GM12878 (cell line): Measurements from ENCODE around the gene PRR13. TPM values are rescaled to one million over a fixed set of nuclear protein-coding genes. Genes with fewer than 3 reads are reported as not detected.

Experiments used
- ATF7 ChIP-seq: fragments of 450-650 bp; IDR thresholded peaks from 2 replicates; pipeline ENCODE4 v1.6.1; 2016; ENCODE audit warnings: low read depth, mild to moderate bottlenecking
- CEBPB ChIP-seq, 2 experiments: fragments of 150-350 bp in 1 of 2; IDR thresholded peaks; 2 replicates each; pipeline ENCODE4 v1.6.1; 2012 to 2014; ENCODE audit warnings: low read depth in 2 of 2, low read length in 2 of 2, borderline replicate concordance in 1 of 2, inconsistent platforms in 1 of 2
- CREM ChIP-seq: IDR thresholded peaks from 2 replicates; pipeline ENCODE4 v1.6.1; 2014; ENCODE audit warnings: antibody characterized with exemption, low read depth
- FOS ChIP-seq: IDR thresholded peaks from 3 replicates; pipeline ENCODE4 v1.6.1; 2011; ENCODE audit warnings: borderline replicate concordance; ENCODE audit not compliant: insufficient read length; ENCODE audit errors: extremely low read depth
- IKZF2 ChIP-seq, 2 experiments: fragments of 450-650 bp; IDR thresholded peaks; 2 replicates each; pipeline ENCODE4 v1.6.1; 2017; ENCODE audit warnings: mild to moderate bottlenecking in 2 of 2, moderate library complexity in 2 of 2
- MEF2A ChIP-seq: IDR thresholded peaks from 2 replicates; pipeline ENCODE4 v1.6.1; 2011; ENCODE audit warnings: low read depth, mild to moderate bottlenecking, low read length, moderate library complexity; ENCODE audit not compliant: insufficient read depth
- MYC ChIP-seq: IDR thresholded peaks from 2 replicates; pipeline ENCODE4 v1.6.1; 2011; ENCODE audit warnings: mild to moderate bottlenecking, low read length, moderate library complexity, inconsistent platforms; ENCODE audit not compliant: insufficient read depth, insufficient replicate concordance, insufficient read length, severe bottlenecking
- NFYB ChIP-seq: IDR thresholded peaks from 2 replicates; pipeline ENCODE4 v1.6.1; 2011; ENCODE audit warnings: low read depth, mild to moderate bottlenecking, low read length, improper control_type of control experiment, moderate library complexity; ENCODE audit not compliant: insufficient read depth
- NR2C2 ChIP-seq: IDR thresholded peaks from 2 replicates; pipeline ENCODE4 v1.6.1; 2011; ENCODE audit warnings: borderline replicate concordance, low read depth; ENCODE audit not compliant: control insufficient read depth, insufficient read length
- NR2F1 ChIP-seq: fragments of 450-650 bp; conservative IDR thresholded peaks from 2 replicates; pipeline ENCODE4 v1.6.1; 2017; ENCODE audit warnings: mild to moderate bottlenecking
- SP1 ChIP-seq: IDR thresholded peaks from one replicate; pipeline ENCODE4 v1.6.1; 2011; ENCODE audit warnings: low read depth, low read length
- SREBF1 ChIP-seq: IDR thresholded peaks from 2 replicates; pipeline ENCODE4 v1.6.1; 2012; ENCODE audit warnings: mild to moderate bottlenecking, low read length
- SREBF2 ChIP-seq: IDR thresholded peaks from 2 replicates; pipeline ENCODE4 v1.6.1; 2012; ENCODE audit warnings: mild to moderate bottlenecking, low read length
- STAT3 ChIP-seq: IDR thresholded peaks from 2 replicates; pipeline ENCODE4 v1.6.1; 2011; ENCODE audit warnings: low read depth, low read length, improper control_type of control experiment
- SUZ12 ChIP-seq: fragments of 200-600 bp; sonication (generic); IDR thresholded peaks from one replicate; pipeline ENCODE4 v1.6.1; 2018; ENCODE audit warnings: antibody characterized with exemption, mild to moderate bottlenecking; ENCODE audit not compliant: unreplicated experiment
- TAF1 ChIP-seq: IDR thresholded peaks from 2 replicates; pipeline ENCODE4 v1.6.1; 2011; ENCODE audit warnings: mild to moderate bottlenecking, low read depth, low read length, borderline replicate concordance
- TCF12 ChIP-seq: IDR thresholded peaks from 2 replicates; pipeline ENCODE4 v1.6.1; 2011; ENCODE audit warnings: low read depth, mild to moderate bottlenecking, low read length
- ZZZ3 ChIP-seq: IDR thresholded peaks from 2 replicates; pipeline ENCODE4 v1.6.1; 2011; ENCODE audit warnings: low read depth; ENCODE audit not compliant: control insufficient read depth, insufficient read length
- polyA plus RNA-seq, 11 experiments: library from polyadenylated mRNA; depleted of rRNA in 4 of 11; unstranded in 6 of 11; stranded (reverse) in 5 of 11; fragments of >200 nt; fragmentation: Nextera tagmentation in 4 of 11; fragmentation: Illumina TruSeq in 1 of 11; extraction: Ambion mirVana in 4 of 11; extraction: Trizol in 1 of 11; gene quantifications; 1 replicate in 1 of 11; 2 replicates in 10 of 11; pipeline versions ENCODE4 v1.2.1 to v1.2.3, GENCODE V29; 2011 to 2016; ENCODE audit warnings: inconsistent platforms in 2 of 11, missing spikeins in 2 of 11, low read depth in 1 of 11
- total RNA-seq, 4 experiments: library from RNA; depleted of rRNA in 3 of 4; stranded (reverse); fragments of >200 nt in 3 of 4; fragmentation: Illumina TruSeq in 1 of 4; extraction: Trizol in 1 of 4; gene quantifications; 2 replicates each; pipeline versions ENCODE4 v1.2.1 to v1.2.3, GENCODE V29; 2013 to 2021
- TF ChIP-seq, protein P1 (sequence below): fragments of 150-350 bp; IDR thresholded peaks from 2 replicates; pipeline ENCODE4 v1.6.1; 2016; ENCODE audit warnings: low read depth, low read length
- TF ChIP-seq, protein P2 (sequence below): fragments of 450-650 bp; IDR thresholded peaks from 2 replicates; pipeline ENCODE4 v1.6.1; 2016; ENCODE audit warnings: mild to moderate bottlenecking
- TF ChIP-seq, protein P3 (sequence below): fragments of 450-650 bp; IDR thresholded peaks from 2 replicates; pipeline ENCODE4 v1.6.1; 2017; ENCODE audit warnings: borderline replicate concordance
- TF ChIP-seq, protein P4 (sequence below): IDR thresholded peaks from 2 replicates; pipeline ENCODE4 v1.6.1; 2011; ENCODE audit warnings: mild to moderate bottlenecking, low read depth, low read length, moderate library complexity; ENCODE audit not compliant: insufficient replicate concordance
- TF ChIP-seq, protein P5 (sequence below): fragments of 450-650 bp; IDR thresholded peaks from 2 replicates; pipeline ENCODE4 v1.6.1; 2014; ENCODE audit warnings: mild to moderate bottlenecking

The PRR13 gene
- total and polyA plus RNA-seq, 10 of the 15 experiments (the other 5 are each of a cell fraction or from before 2014, with no cell fraction given) = 94.2 to 462 (median 276) TPM

DNA sequence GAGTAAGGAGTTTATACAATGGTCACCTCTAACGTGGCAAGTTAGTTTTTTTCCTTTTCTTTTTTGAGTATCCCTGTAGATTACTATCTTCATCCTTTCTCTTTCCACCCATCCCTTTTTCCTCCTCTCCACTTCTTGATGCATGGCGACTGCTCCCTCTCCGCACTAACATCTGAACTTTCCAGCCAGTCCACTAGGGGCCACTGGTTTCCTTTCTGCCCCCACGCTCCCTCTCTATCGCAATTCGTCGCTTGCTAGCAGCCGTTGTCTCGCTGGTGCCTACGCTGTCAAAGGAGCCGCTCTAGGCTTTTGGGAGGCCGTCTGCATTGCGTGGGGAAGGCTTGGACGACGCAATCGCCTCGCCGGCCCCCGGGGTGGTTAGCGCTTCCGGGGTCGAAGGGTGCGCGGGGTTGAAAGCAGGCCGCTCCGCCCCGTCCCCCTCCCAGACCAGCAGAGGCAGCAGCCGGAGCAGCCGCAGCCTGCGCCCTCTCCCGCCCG is 10.2 kb downstream of the PRR13 start, which contains the start of gene PCBP2 (continued):
- TF ChIP-seq STAT3 = no peak
- TF ChIP-seq ZZZ3 = no peak
- TF ChIP-seq, protein P1, sequence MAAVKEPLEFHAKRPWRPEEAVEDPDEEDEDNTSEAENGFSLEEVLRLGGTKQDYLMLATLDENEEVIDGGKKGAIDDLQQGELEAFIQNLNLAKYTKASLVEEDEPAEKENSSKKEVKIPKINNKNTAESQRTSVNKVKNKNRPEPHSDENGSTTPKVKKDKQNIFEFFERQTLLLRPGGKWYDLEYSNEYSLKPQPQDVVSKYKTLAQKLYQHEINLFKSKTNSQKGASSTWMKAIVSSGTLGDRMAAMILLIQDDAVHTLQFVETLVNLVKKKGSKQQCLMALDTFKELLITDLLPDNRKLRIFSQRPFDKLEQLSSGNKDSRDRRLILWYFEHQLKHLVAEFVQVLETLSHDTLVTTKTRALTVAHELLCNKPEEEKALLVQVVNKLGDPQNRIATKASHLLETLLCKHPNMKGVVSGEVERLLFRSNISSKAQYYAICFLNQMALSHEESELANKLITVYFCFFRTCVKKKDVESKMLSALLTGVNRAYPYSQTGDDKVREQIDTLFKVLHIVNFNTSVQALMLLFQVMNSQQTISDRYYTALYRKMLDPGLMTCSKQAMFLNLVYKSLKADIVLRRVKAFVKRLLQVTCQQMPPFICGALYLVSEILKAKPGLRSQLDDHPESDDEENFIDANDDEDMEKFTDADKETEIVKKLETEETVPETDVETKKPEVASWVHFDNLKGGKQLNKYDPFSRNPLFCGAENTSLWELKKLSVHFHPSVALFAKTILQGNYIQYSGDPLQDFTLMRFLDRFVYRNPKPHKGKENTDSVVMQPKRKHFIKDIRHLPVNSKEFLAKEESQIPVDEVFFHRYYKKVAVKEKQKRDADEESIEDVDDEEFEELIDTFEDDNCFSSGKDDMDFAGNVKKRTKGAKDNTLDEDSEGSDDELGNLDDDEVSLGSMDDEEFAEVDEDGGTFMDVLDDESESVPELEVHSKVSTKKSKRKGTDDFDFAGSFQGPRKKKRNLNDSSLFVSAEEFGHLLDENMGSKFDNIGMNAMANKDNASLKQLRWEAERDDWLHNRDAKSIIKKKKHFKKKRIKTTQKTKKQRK = no peak
- 0 out of 4 replicates have a peak, but pooled peaks of 1 of the 2 experiments have one; percentile 43 for TF ChIP-seq CEBPB (IDR thresholded peaks at IDR 0.05; ENCODE audit: borderline replicate concordance in 1 of 2, low read depth in 2 of 2, low read length in 2 of 2)
- TF ChIP-seq, protein P2, sequence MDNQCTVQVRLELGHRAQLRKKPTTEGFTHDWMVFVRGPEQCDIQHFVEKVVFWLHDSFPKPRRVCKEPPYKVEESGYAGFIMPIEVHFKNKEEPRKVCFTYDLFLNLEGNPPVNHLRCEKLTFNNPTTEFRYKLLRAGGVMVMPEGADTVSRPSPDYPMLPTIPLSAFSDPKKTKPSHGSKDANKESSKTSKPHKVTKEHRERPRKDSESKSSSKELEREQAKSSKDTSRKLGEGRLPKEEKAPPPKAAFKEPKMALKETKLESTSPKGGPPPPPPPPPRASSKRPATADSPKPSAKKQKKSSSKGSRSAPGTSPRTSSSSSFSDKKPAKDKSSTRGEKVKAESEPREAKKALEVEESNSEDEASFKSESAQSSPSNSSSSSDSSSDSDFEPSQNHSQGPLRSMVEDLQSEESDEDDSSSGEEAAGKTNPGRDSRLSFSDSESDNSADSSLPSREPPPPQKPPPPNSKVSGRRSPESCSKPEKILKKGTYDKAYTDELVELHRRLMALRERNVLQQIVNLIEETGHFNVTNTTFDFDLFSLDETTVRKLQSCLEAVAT = peak; percentile 78
- TF ChIP-seq, protein P3, sequence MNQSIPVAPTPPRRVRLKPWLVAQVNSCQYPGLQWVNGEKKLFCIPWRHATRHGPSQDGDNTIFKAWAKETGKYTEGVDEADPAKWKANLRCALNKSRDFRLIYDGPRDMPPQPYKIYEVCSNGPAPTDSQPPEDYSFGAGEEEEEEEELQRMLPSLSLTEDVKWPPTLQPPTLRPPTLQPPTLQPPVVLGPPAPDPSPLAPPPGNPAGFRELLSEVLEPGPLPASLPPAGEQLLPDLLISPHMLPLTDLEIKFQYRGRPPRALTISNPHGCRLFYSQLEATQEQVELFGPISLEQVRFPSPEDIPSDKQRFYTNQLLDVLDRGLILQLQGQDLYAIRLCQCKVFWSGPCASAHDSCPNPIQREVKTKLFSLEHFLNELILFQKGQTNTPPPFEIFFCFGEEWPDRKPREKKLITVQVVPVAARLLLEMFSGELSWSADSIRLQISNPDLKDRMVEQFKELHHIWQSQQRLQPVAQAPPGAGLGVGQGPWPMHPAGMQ = no peak
- peak; percentile 85 for TF ChIP-seq SREBF1
- TF ChIP-seq TAF1 = peak; percentile 88
- TF ChIP-seq NFYB = no peak
- TF ChIP-seq NR2C2 = peak; percentile 80
- peak; percentile 41; the same call in 1 of the 2 replicates for TF ChIP-seq TCF12
- TF ChIP-seq ATF7 = peak; percentile 92
- no peak for TF ChIP-seq FOS
- TF ChIP-seq IKZF2 (IDR thresholded peaks at IDR 0.05) = peak; percentile 21 to 49; a peak in 3 of 4 replicates
- TF ChIP-seq, protein P4, sequence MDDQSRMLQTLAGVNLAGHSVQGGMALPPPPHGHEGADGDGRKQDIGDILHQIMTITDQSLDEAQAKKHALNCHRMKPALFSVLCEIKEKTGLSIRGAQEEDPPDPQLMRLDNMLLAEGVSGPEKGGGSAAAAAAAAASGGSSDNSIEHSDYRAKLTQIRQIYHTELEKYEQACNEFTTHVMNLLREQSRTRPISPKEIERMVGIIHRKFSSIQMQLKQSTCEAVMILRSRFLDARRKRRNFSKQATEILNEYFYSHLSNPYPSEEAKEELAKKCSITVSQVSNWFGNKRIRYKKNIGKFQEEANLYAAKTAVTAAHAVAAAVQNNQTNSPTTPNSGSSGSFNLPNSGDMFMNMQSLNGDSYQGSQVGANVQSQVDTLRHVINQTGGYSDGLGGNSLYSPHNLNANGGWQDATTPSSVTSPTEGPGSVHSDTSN = peak; percentile 47
- no peak for TF ChIP-seq SUZ12
- no peak for TF ChIP-seq NR2F1
- peak; percentile 98 for TF ChIP-seq CREM
- TF ChIP-seq, protein P5, sequence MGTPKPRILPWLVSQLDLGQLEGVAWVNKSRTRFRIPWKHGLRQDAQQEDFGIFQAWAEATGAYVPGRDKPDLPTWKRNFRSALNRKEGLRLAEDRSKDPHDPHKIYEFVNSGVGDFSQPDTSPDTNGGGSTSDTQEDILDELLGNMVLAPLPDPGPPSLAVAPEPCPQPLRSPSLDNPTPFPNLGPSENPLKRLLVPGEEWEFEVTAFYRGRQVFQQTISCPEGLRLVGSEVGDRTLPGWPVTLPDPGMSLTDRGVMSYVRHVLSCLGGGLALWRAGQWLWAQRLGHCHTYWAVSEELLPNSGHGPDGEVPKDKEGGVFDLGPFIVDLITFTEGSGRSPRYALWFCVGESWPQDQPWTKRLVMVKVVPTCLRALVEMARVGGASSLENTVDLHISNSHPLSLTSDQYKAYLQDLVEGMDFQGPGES = no peak; the same call in 1 of the 2 replicates
- TF ChIP-seq MEF2A = peak; percentile 73; the same call in 1 of the 2 replicates
- TF ChIP-seq SREBF2 = no peak
- TF ChIP-seq SP1 = peak; percentile 33
- no peak for TF ChIP-seq MYC
